AG09309 (cell line): Measurements from ENCODE around the gene ATP4B.
A peak's percentile ranks its signal among the peaks of the same experiment; 100 is the strongest.
"Not testable (repeated sequence)": the region's sequence is repeated elsewhere in the genome, so short reads cannot be mapped to it uniquely, and the experiment has no call there.

Source experiments
- DNase-seq: peaks from one replicate; pipeline ENCODE4 v3.0.0-alpha.2; 2010; ENCODE audit warnings: low read depth
- H3K4me3 ChIP-seq: 2 replicates; pipeline ENCODE4 v1.5.1; 2011; ENCODE audit warnings: mild to moderate bottlenecking, low read depth, low read length, moderate library complexity; ENCODE audit not compliant: control insufficient read depth
- TF ChIP-seq, protein P1 (sequence below): IDR thresholded peaks from 2 replicates; pipeline ENCODE4 v1.5.1; 2011; ENCODE audit warnings: mild to moderate bottlenecking, low read depth, low read length, inconsistent platforms; ENCODE audit not compliant: insufficient read depth, control insufficient read depth; ENCODE audit errors: missing control alignments

The ATP4B gene

DNA sequence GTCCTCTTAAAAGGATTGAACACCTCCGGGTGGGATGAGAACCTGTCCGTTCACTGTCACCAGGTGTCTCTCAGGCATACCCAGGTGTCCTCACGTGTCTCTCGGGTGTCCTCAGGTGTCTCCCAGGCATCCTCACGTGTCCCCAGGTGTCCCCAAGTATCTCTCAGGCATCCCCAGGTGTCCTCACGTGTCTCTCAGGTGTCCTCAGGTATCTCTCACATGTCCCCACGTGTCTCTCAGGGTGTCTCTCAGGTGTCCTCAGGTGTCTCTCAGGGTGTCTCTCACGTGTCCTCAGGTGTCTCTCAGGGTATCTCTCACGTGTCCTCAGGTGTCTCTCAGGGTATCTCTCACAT lies 33.8 kb downstream of the ATP4B start:
- TF ChIP-seq, protein P1, sequence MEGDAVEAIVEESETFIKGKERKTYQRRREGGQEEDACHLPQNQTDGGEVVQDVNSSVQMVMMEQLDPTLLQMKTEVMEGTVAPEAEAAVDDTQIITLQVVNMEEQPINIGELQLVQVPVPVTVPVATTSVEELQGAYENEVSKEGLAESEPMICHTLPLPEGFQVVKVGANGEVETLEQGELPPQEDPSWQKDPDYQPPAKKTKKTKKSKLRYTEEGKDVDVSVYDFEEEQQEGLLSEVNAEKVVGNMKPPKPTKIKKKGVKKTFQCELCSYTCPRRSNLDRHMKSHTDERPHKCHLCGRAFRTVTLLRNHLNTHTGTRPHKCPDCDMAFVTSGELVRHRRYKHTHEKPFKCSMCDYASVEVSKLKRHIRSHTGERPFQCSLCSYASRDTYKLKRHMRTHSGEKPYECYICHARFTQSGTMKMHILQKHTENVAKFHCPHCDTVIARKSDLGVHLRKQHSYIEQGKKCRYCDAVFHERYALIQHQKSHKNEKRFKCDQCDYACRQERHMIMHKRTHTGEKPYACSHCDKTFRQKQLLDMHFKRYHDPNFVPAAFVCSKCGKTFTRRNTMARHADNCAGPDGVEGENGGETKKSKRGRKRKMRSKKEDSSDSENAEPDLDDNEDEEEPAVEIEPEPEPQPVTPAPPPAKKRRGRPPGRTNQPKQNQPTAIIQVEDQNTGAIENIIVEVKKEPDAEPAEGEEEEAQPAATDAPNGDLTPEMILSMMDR, result no peak
- DNase-seq, result no peak

DNA sequence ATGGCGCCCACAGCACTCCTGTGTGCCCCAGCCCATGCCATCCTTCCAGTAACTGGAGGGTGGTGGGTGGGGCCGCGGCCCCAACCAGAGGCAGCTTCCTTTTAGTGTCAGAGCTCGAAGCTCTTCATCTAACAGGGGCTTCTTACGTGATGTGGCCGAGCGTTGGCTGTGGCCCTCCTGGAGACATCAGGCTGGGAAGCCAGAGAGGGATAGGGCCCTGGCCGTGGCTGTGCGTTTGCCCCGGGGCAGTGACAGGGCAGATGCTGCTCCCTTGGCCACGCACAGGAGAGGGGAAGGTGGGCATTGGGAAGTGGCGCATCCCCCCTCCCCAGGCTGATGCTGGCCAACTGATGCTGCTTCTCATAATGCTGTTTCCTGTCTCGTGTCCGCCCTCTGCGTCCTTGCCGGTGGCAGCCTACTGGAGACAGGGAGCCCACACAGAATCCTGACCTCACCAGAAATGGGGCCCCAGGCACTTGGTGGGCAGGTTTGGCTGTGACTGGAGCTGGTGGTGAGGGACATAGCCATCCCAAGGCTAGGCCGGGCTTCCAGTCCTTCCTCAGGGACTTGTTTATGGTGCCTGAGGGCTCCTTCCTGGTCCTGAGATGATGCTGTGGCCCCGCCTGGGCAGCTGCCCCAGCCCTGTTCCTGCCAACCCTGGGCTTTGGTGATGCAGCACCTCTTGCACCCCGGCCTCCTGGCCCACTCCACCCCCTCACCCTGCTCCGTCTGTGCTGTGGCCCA lies 34.3 kb downstream of the ATP4B start:
- H3K4me3 ChIP-seq, result no peak overlapping the region
- TF ChIP-seq, protein P1, result no peak
- no peak for DNase-seq

More for the DNA sequence above, 33.8 kb downstream of the ATP4B start:
- H3K4me3 ChIP-seq, result no peak overlapping the region

DNA sequence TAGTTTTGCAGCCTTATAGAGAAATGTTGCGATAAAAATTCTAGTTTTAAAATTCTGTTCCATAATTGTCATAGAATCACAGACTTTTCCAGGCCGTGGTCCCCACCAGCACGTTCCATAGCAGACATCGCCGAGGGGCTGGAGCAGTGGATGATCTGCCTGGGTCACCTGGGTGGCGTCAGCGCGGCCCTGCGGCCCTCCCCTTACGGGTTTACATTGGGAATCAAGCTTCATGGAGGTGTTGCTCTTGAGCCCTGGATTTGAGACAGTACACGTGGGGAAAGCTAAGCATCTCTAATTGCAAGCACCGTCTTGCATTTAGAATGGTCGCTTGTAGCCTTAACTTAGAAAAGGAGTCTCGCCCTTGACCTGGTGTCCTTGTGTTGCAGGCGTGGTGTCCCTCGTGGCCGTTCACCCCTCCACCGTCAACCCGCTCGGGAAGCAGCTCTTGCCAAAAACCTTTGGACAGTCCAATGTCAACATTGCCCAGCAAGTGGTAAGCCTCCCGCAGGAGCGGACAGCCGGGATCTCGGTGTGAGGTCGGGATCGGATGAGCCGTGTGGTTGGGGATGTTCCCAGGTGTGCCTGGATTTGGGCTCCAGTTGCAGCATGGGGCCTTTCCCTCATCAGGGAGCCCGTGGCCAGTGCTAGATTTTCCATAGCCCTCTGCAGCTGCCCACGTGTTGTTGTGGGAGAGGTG lies 35.1 kb downstream of the ATP4B start:
- H3K4me3 ChIP-seq, result no peak overlapping the region
- DNase-seq, result no peak
- TF ChIP-seq, protein P1, result no peak

DNA sequence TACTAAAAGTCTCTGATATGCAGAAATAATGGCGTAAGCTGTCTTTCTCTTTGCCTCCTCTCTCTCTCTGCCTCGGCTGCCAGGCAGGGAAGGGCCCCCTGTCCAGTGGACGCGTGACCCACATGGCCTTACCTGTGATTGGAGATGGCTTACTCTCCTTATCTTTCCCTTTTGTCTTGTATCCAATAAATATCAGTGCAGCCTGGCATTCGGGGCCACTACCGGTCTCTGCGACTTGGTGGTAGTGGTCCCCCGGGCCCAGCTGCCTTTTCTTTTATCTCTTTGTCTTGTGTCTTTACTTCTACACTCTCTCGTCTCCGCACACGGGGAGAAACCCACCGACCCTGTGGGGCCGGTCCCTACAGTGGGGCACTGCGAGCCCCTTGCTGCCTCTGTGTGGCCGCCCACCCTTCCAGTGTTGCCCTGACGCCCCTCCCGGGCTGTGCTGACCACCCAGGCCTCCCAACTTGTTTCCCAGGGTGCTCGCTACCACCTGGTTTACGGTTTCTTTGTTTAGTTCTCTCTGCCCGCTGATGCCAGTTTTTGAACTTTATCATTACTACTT lies 35.9 kb downstream of the ATP4B start:
- DNase-seq, H3K4me3 ChIP-seq: not testable (repeated sequence)

DNA sequence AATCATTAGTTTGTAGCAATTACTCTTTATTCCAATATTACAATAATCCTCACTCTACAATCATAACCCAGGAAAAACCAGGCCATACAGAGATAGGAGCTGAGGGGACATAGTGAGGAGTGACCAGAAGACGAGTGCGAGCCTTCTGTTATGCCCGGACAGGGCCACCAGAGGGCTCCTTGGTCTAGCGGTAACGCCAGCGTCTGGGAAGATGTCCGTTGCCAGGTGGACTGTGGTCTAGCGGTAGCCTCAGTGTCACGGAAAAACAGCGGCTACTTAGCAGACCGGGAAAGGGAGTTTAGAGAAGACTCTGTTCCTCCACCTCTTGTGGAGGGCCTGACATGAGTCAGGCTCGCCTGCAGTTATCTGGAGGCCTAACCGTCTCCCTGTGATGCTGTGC lies 36.5 kb downstream of the ATP4B start:
- TF ChIP-seq, protein P1, result peak; percentile 42
- not testable (repeated sequence) for H3K4me3 ChIP-seq, DNase-seq

DNA sequence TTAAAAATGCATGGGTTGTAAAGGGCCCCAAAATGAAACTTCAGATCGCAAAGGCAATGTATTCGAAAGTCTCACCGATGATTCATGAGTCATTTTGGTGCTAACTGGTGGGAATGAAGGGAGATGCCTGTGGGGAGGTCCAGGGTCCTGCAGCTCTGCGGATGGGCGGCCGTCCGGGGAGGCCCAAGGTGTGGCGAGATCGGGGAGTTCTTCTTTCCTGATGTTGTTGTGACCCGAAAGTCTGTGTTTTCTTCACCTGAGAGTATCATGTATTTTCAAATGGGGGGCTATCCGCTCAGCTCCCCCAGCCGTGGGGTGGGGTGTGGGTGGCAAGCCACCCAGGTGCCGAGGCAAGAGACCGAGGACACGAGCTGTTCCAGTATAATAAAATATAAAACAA lies 37.0 kb downstream of the ATP4B start:
- TF ChIP-seq, protein P1, result no peak
- DNase-seq, result no peak
- no peak overlapping the region for H3K4me3 ChIP-seq
